ENCODE data around the gene GUCY1B1. TPM values are rescaled to one million over a fixed set of nuclear protein-coding genes. Genes with fewer than 3 reads are reported as not detected.
A peak's percentile ranks its signal among the peaks of the same experiment; 100 is the strongest.

Gene GUCY1B1
- total RNA-seq, 2 experiments from 2014 or later: not detected

- Mint-ChIP-seq H3K36me3 (no peaks in the 10 kb centered on the region), H3K4me1 (no peaks in the 10 kb centered on the region), H3K4me3 (no peak overlapping the region), H3K27ac (no peak overlapping the region), H3K27me3 (no peaks in the 10 kb centered on the region), H3K9me3 (no peaks in the 10 kb centered on the region)
- POLR2A ChIA-PET: no interaction called here
- ATAC-seq (ENCODE audit: low read depth) (no peak), DNase-seq (no peak)
Measured at GRCh38 chr4:155742310-155743015, 16.4 kb upstream of the GUCY1B1 start.

GRCh38 chr4:155745984-155746383 lies 12.8 kb upstream of the GUCY1B1 start:
- POLR2A ChIA-PET: no interaction called here
- H3K27me3 Mint-ChIP-seq: no peaks in the 10 kb centered on the region
- peaks cover 3% of the 10 kb centered on the region for H3K9me3 Mint-ChIP-seq
- ATAC-seq (ENCODE audit: low read depth): no peak
- H3K4me3 Mint-ChIP-seq: no peak overlapping the region
- no peak overlapping the region for H3K27ac Mint-ChIP-seq
- H3K36me3 Mint-ChIP-seq: no peaks in the 10 kb centered on the region
- H3K4me1 Mint-ChIP-seq: no peaks in the 10 kb centered on the region
- no peak for DNase-seq

- no peaks in the 10 kb centered on the region for H3K36me3 Mint-ChIP-seq
- DNase-seq (no peak), ATAC-seq (ENCODE audit: low read depth) (no peak)
- H3K27ac Mint-ChIP-seq: no peak overlapping the region
- no peak overlapping the region for H3K4me3 Mint-ChIP-seq
- no peaks in the 10 kb centered on the region for H3K4me1 Mint-ChIP-seq
- POLR2A ChIA-PET: no interaction called here
- H3K9me3 Mint-ChIP-seq: peaks cover 3% of the 10 kb centered on the region
- no peaks in the 10 kb centered on the region for H3K27me3 Mint-ChIP-seq
Measured at GRCh38 chr4:155748039-155748438, 10.8 kb upstream of the GUCY1B1 start.

GRCh38 chr4:155749041-155749440 lies 9.8 kb upstream of the GUCY1B1 start:
- ATAC-seq (ENCODE audit: low read depth) (no peak), DNase-seq (no peak)
- peaks cover 3% of the 10 kb centered on the region for H3K9me3 Mint-ChIP-seq
- POLR2A ChIA-PET: no interaction called here
- H3K27me3 Mint-ChIP-seq: no peaks in the 10 kb centered on the region
- no peaks in the 10 kb centered on the region for H3K4me1 Mint-ChIP-seq
- H3K4me3 Mint-ChIP-seq: no peak overlapping the region
- H3K27ac Mint-ChIP-seq: no peak overlapping the region
- no peaks in the 10 kb centered on the region for H3K36me3 Mint-ChIP-seq

GRCh38 chr4:155751569-155751968 lies 7.3 kb upstream of the GUCY1B1 start:
- H3K27me3 Mint-ChIP-seq: no peaks in the 10 kb centered on the region
- no peaks in the 10 kb centered on the region for H3K4me1 Mint-ChIP-seq
- no peak for ATAC-seq (ENCODE audit: low read depth)
- no peak overlapping the region for H3K27ac Mint-ChIP-seq
- no peak overlapping the region for H3K4me3 Mint-ChIP-seq
- POLR2A ChIA-PET: no interaction called here
- DNase-seq: no peak
- H3K9me3 Mint-ChIP-seq: peaks cover 3% of the 10 kb centered on the region
- no peaks in the 10 kb centered on the region for H3K36me3 Mint-ChIP-seq

- Mint-ChIP-seq H3K9me3 (no peaks in the 10 kb centered on the region), H3K4me3 (no peak overlapping the region), H3K36me3 (no peaks in the 10 kb centered on the region), H3K27ac (no peak overlapping the region), H3K4me1 (peaks cover 5% of the 10 kb centered on the region), H3K27me3 (peaks cover 33% of the 10 kb centered on the region)
- DNase-seq (no peak), ATAC-seq (ENCODE audit: low read depth) (no peak)
- POLR2A ChIA-PET: no interaction called here
Measured at GRCh38 chr4:155757745-155758265, 1.0 kb upstream of the GUCY1B1 start.

GRCh38 chr4:155759372-155760252 lies 791 bp downstream of the GUCY1B1 start:
- H3K27ac Mint-ChIP-seq: no peak overlapping the region
- ATAC-seq (ENCODE audit: low read depth) (no peak), DNase-seq (peak; percentile 33)
- H3K4me3 Mint-ChIP-seq: peak overlapping the region; percentile 40
- no peaks in the 10 kb centered on the region for H3K36me3 Mint-ChIP-seq
- POLR2A ChIA-PET: no interaction called here
- H3K27me3 Mint-ChIP-seq: peaks cover 37% of the 10 kb centered on the region
- H3K9me3 Mint-ChIP-seq: no peaks in the 10 kb centered on the region
- H3K4me1 Mint-ChIP-seq: peaks cover 5% of the 10 kb centered on the region

GRCh38 chr4:155761047-155761446 lies 2.2 kb downstream of the GUCY1B1 start:
- peaks cover 37% of the 10 kb centered on the region for H3K27me3 Mint-ChIP-seq
- H3K4me1 Mint-ChIP-seq: peaks cover 5% of the 10 kb centered on the region
- DNase-seq (no peak), ATAC-seq (ENCODE audit: low read depth) (no peak)
- POLR2A ChIA-PET: no interaction called here
- H3K4me3 Mint-ChIP-seq: no peak overlapping the region
- H3K27ac Mint-ChIP-seq: no peak overlapping the region
- H3K9me3 Mint-ChIP-seq: no peaks in the 10 kb centered on the region
- no peaks in the 10 kb centered on the region for H3K36me3 Mint-ChIP-seq

- Mint-ChIP-seq H3K27me3 (peaks cover 37% of the 10 kb centered on the region), H3K9me3 (no peaks in the 10 kb centered on the region), H3K27ac (no peak overlapping the region), H3K4me3 (no peak overlapping the region), H3K4me1 (peaks cover 5% of the 10 kb centered on the region), H3K36me3 (no peaks in the 10 kb centered on the region)
- POLR2A ChIA-PET: no interaction called here
- ATAC-seq (ENCODE audit: low read depth) (no peak), DNase-seq (no peak)
Measured at GRCh38 chr4:155761916-155762315, 3.1 kb downstream of the GUCY1B1 start.

GRCh38 chr4:155762334-155762733 lies 3.5 kb downstream of the GUCY1B1 start:
- H3K27ac Mint-ChIP-seq: no peak overlapping the region
- peaks cover 37% of the 10 kb centered on the region for H3K27me3 Mint-ChIP-seq
- DNase-seq (no peak), ATAC-seq (ENCODE audit: low read depth) (no peak)
- H3K4me3 Mint-ChIP-seq: no peak overlapping the region
- peaks cover 5% of the 10 kb centered on the region for H3K4me1 Mint-ChIP-seq
- no peaks in the 10 kb centered on the region for H3K36me3 Mint-ChIP-seq
- POLR2A ChIA-PET: no interaction called here
- no peaks in the 10 kb centered on the region for H3K9me3 Mint-ChIP-seq

- Mint-ChIP-seq H3K27ac (no peak overlapping the region), H3K9me3 (no peaks in the 10 kb centered on the region), H3K36me3 (no peaks in the 10 kb centered on the region), H3K4me1 (peaks cover 3% of the 10 kb centered on the region), H3K4me3 (no peak overlapping the region), H3K27me3 (peaks cover 29% of the 10 kb centered on the region)
- ATAC-seq (ENCODE audit: low read depth) (no peak), DNase-seq (no peak)
- POLR2A ChIA-PET: no interaction called here
Measured at GRCh38 chr4:155763551-155763950, 4.7 kb downstream of the GUCY1B1 start.

- H3K36me3 Mint-ChIP-seq: no peaks in the 10 kb centered on the region
- H3K4me1 Mint-ChIP-seq: peaks cover 1% of the 10 kb centered on the region
- no peak for DNase-seq
- peaks cover 25% of the 10 kb centered on the region for H3K27me3 Mint-ChIP-seq
- ATAC-seq (ENCODE audit: low read depth): no peak
- POLR2A ChIA-PET: no interaction called here
- H3K4me3 Mint-ChIP-seq: no peak overlapping the region
- no peak overlapping the region for H3K27ac Mint-ChIP-seq
- H3K9me3 Mint-ChIP-seq: no peaks in the 10 kb centered on the region
Measured at GRCh38 chr4:155765149-155765548, 6.3 kb downstream of the GUCY1B1 start.

- POLR2A ChIA-PET: no interaction called here
- Mint-ChIP-seq H3K9me3 (no peaks in the 10 kb centered on the region), H3K27ac (no peak overlapping the region), H3K4me1 (no peaks in the 10 kb centered on the region), H3K36me3 (no peaks in the 10 kb centered on the region), H3K4me3 (no peak overlapping the region), H3K27me3 (peaks cover 14% of the 10 kb centered on the region)
- DNase-seq: no peak
- ATAC-seq (ENCODE audit: low read depth): no peak
Measured at GRCh38 chr4:155766622-155767021, 7.8 kb downstream of the GUCY1B1 start.

- POLR2A ChIA-PET: no interaction called here
- H3K9me3 Mint-ChIP-seq: no peaks in the 10 kb centered on the region
- H3K4me1 Mint-ChIP-seq: no peaks in the 10 kb centered on the region
- peaks cover 2% of the 10 kb centered on the region for H3K27me3 Mint-ChIP-seq
- no peaks in the 10 kb centered on the region for H3K36me3 Mint-ChIP-seq
- ATAC-seq (ENCODE audit: low read depth) (no peak), DNase-seq (no peak)
- H3K4me3 Mint-ChIP-seq: no peak overlapping the region
- no peak overlapping the region for H3K27ac Mint-ChIP-seq
Measured at GRCh38 chr4:155768370-155768769, 9.5 kb downstream of the GUCY1B1 start.
